Neural progenitor cell (in vitro differentiated cells): ENCODE results near the gene YEATS4. TPM values are rescaled to one million over a fixed set of nuclear protein-coding genes. Genes with fewer than 3 reads are reported as not detected.
A peak's percentile ranks its signal among the peaks of the same experiment; 100 is the strongest.

Experiments
- DNase-seq: peaks from one replicate; pipeline ENCODE4 v3.0.0-alpha.2; 2016; ENCODE audit warnings: low spot score
- H2AFZ ChIP-seq: fragments of 200-600 bp; sonication (generic); replicated peaks from 2 replicates; pipeline ENCODE4 v1.6.1; 2016; ENCODE audit warnings: antibody characterized with exemption
- H3F3A ChIP-seq: fragments of 200-600 bp; sonication (generic); 2 replicates; pipeline ENCODE4 v1.6.1; 2016; ENCODE audit warnings: antibody characterized with exemption, low read depth
- H3K27ac ChIP-seq: fragments of 200-600 bp; sonication (generic); 2 replicates; pipeline ENCODE4 v1.5.1; 2016; ENCODE audit warnings: mild to moderate bottlenecking
- H3K27me3 ChIP-seq: fragments of 200-600 bp; sonication (generic); 2 replicates; pipeline ENCODE4 v1.6.1; 2016; ENCODE audit warnings: mild to moderate bottlenecking, moderate library complexity
- H3K36me3 ChIP-seq: fragments of 200-600 bp; sonication (generic); 2 replicates; pipeline ENCODE4 v1.5.1; 2016
- H3K4me1 ChIP-seq: fragments of 200-600 bp; sonication (generic); 2 replicates; pipeline ENCODE4 v1.6.1; 2016; ENCODE audit warnings: mixed run types
- H3K4me2 ChIP-seq: fragments of 200-600 bp; sonication (generic); 2 replicates; pipeline ENCODE4 v1.6.1; 2016
- H3K4me3 ChIP-seq: fragments of 200-600 bp; sonication (generic); 2 replicates; pipeline ENCODE4 v1.5.1; 2016
- H3K79me2 ChIP-seq: fragments of 200-600 bp; sonication (generic); 2 replicates; pipeline ENCODE4 v1.6.1; 2016; ENCODE audit warnings: low read depth
- H3K9ac ChIP-seq: fragments of 200-600 bp; sonication (generic); 2 replicates; pipeline ENCODE4 v1.6.1; 2016
- H3K9me3 ChIP-seq: fragments of 200-600 bp; sonication (generic); 2 replicates; pipeline ENCODE4 v1.5.1; 2016; ENCODE audit warnings: low read depth
- H4K20me1 ChIP-seq: fragments of 200-600 bp; sonication (generic); 2 replicates; pipeline ENCODE4 v1.6.1; 2016; ENCODE audit warnings: low read depth
- H3K27ac Mint-ChIP-seq: 3 replicates; pipeline ENCODE4 v1.8.0; 2021; ENCODE audit warnings: mixed read lengths
- H3K27me3 Mint-ChIP-seq: 2 replicates; pipeline ENCODE4 v1.8.0; 2022; ENCODE audit warnings: low read depth, mild to moderate bottlenecking, inconsistent platforms, moderate library complexity, mixed read lengths; ENCODE audit not compliant: insufficient read depth
- H3K36me3 Mint-ChIP-seq: 3 replicates; pipeline ENCODE4 v1.8.0; 2021; ENCODE audit warnings: mixed read lengths
- H3K4me1 Mint-ChIP-seq: 3 replicates; pipeline ENCODE4 v1.8.0; 2021; ENCODE audit warnings: mixed read lengths
- H3K4me3 Mint-ChIP-seq: 3 replicates; pipeline ENCODE4 v1.8.0; 2021; ENCODE audit warnings: mild to moderate bottlenecking, moderate library complexity, mixed read lengths
- H3K9me3 Mint-ChIP-seq: 3 replicates; pipeline ENCODE4 v1.8.0; 2020; ENCODE audit warnings: mixed read lengths
- EZH2 ChIP-seq: fragments of 200-600 bp; sonication (generic); IDR thresholded peaks from 2 replicates; pipeline ENCODE4 v1.6.1; 2017; ENCODE audit warnings: antibody characterized with exemption, mild to moderate bottlenecking, moderate library complexity
- EZH2phosphoT487 ChIP-seq: fragments of 200-600 bp; sonication (generic); IDR thresholded peaks from 2 replicates; pipeline ENCODE4 v1.6.1; 2017; ENCODE audit warnings: antibody characterized with exemption
- total RNA-seq: library from RNA; depleted of rRNA; stranded (reverse); fragments of >200 nt; gene quantifications from 2 replicates; pipeline ENCODE4 v1.2.3, GENCODE V29; 2015; ENCODE audit warnings: low replicate concordance
- TF ChIP-seq, protein P1 (sequence below): fragments of 200-600 bp; sonication (generic); IDR thresholded peaks from 2 replicates; pipeline ENCODE4 v1.5.1; 2017; ENCODE audit warnings: antibody characterized with exemption, mild to moderate bottlenecking

The YEATS4 gene
- total RNA-seq, 1 donor from 2014 or later: 159 TPM

GRCh38 chr12:69329669-69330428 is 29.7 kb upstream of the YEATS4 start:
- Mint-ChIP-seq H3K36me3 (no peaks in the 10 kb centered on the region), H3K4me3 (no peak overlapping the region), H3K27me3 (peaks cover 2% of the 10 kb centered on the region), H3K4me1 (peaks cover 31% of the 10 kb centered on the region), H3K9me3 (no peaks in the 10 kb centered on the region), H3K27ac (no peak overlapping the region)
- TF ChIP-seq, protein P1, sequence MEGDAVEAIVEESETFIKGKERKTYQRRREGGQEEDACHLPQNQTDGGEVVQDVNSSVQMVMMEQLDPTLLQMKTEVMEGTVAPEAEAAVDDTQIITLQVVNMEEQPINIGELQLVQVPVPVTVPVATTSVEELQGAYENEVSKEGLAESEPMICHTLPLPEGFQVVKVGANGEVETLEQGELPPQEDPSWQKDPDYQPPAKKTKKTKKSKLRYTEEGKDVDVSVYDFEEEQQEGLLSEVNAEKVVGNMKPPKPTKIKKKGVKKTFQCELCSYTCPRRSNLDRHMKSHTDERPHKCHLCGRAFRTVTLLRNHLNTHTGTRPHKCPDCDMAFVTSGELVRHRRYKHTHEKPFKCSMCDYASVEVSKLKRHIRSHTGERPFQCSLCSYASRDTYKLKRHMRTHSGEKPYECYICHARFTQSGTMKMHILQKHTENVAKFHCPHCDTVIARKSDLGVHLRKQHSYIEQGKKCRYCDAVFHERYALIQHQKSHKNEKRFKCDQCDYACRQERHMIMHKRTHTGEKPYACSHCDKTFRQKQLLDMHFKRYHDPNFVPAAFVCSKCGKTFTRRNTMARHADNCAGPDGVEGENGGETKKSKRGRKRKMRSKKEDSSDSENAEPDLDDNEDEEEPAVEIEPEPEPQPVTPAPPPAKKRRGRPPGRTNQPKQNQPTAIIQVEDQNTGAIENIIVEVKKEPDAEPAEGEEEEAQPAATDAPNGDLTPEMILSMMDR: no peak
- TF ChIP-seq EZH2phosphoT487 (no peak), EZH2 (no peak)
- Histone ChIP-seq H3K36me3 (no peaks in the 10 kb centered on the region), H4K20me1 (no peaks in the 10 kb centered on the region), H3K4me1 (peaks cover 25% of the 10 kb centered on the region), H3K79me2 (no peaks in the 10 kb centered on the region), H3K27ac (no peak overlapping the region), H3K9me3 (no peaks in the 10 kb centered on the region), H3K4me2 (no peak overlapping the region), H3K27me3 (peaks cover 16% of the 10 kb centered on the region), H3K9ac (no peak overlapping the region), H3K4me3 (no peak overlapping the region), H3F3A (no peaks in the 10 kb centered on the region), H2AFZ (no peak overlapping the region)
- DNase-seq: no peak

- Mint-ChIP-seq H3K27me3 (peaks cover 2% of the 10 kb centered on the region), H3K4me3 (peak overlapping the region; percentile 79), H3K36me3 (no peaks in the 10 kb centered on the region), H3K9me3 (no peaks in the 10 kb centered on the region), H3K4me1 (peaks cover 31% of the 10 kb centered on the region), H3K27ac (peak overlapping the region; percentile 55)
- Histone ChIP-seq H3K4me1 (peaks cover 25% of the 10 kb centered on the region), H3K27me3 (peaks cover 16% of the 10 kb centered on the region), H3F3A (no peaks in the 10 kb centered on the region), H3K36me3 (no peaks in the 10 kb centered on the region), H3K9ac (no peak overlapping the region), H3K4me3 (peak overlapping the region; percentile 39), H2AFZ (peak overlapping the region; percentile 96), H3K9me3 (no peaks in the 10 kb centered on the region), H3K4me2 (peak overlapping the region; percentile 80), H3K79me2 (no peaks in the 10 kb centered on the region), H3K27ac (no peak overlapping the region), H4K20me1 (no peaks in the 10 kb centered on the region)
- DNase-seq: peak; percentile 46
- TF ChIP-seq EZH2phosphoT487 (no peak), EZH2 (peak; percentile 19)
- TF ChIP-seq, protein P1: no peak
These were observed 28.8 kb upstream of the YEATS4 start for GRCh38 chr12:69330475-69331473.

GRCh38 chr12:69331519-69331908 is 28.0 kb upstream of the YEATS4 start:
- Histone ChIP-seq H3K27ac (no peak overlapping the region), H3K36me3 (no peaks in the 10 kb centered on the region)
- peaks cover 31% of the 10 kb centered on the region for H3K4me1 Mint-ChIP-seq

More at GRCh38 chr12:69331519-69331908, 28.0 kb upstream of the YEATS4 start:
- Histone ChIP-seq H3K9ac (no peak overlapping the region), H3K27me3 (peaks cover 16% of the 10 kb centered on the region), H3K79me2 (no peaks in the 10 kb centered on the region), H3K4me3 (peak overlapping the region; percentile 39), H3K9me3 (no peaks in the 10 kb centered on the region), H3K4me2 (peak overlapping the region; percentile 80), H3K4me1 (peaks cover 25% of the 10 kb centered on the region), H2AFZ (peak overlapping the region; percentile 96), H3F3A (no peaks in the 10 kb centered on the region), H4K20me1 (no peaks in the 10 kb centered on the region)
- no peak overlapping the region for H3K27ac Mint-ChIP-seq
- DNase-seq: no peak
- no peaks in the 10 kb centered on the region for H3K9me3 Mint-ChIP-seq
- peak overlapping the region; percentile 79 for H3K4me3 Mint-ChIP-seq
- H3K27me3 Mint-ChIP-seq: peaks cover 2% of the 10 kb centered on the region
- H3K36me3 Mint-ChIP-seq: no peaks in the 10 kb centered on the region
- no peak for TF ChIP-seq EZH2phosphoT487
